ENCODE data around the gene KCNIP4.

The KCNIP4 gene

GRCh38 chr4:21181716-21182115, 766.9 kb downstream of the KCNIP4 start:
- no peak for DNase-seq (ENCODE audit: low read depth)

GRCh38 chr4:21177871-21178270, 770.7 kb downstream of the KCNIP4 start:
- no peak for DNase-seq (ENCODE audit: low read depth)

GRCh38 chr4:21177092-21177491, 771.5 kb downstream of the KCNIP4 start:
- no peak for DNase-seq (ENCODE audit: low read depth)

GRCh38 chr4:21167711-21168110, 780.9 kb downstream of the KCNIP4 start:
- DNase-seq (ENCODE audit: low read depth) = no peak

GRCh38 chr4:21155367-21155766, 793.2 kb downstream of the KCNIP4 start:
- DNase-seq (ENCODE audit: low read depth) = no peak

- no peak for DNase-seq (ENCODE audit: low read depth)
These were observed 809.2 kb downstream of the KCNIP4 start for GRCh38 chr4:21139327-21139726.

GRCh38 chr4:21136051-21136630, 812.4 kb downstream of the KCNIP4 start:
- DNase-seq (ENCODE audit: low read depth) = no peak

GRCh38 chr4:21134994-21135393, 813.6 kb downstream of the KCNIP4 start:
- DNase-seq (ENCODE audit: low read depth) = no peak

- no peak for DNase-seq (ENCODE audit: low read depth)
These were observed 818.0 kb downstream of the KCNIP4 start for GRCh38 chr4:21130606-21131005.

GRCh38 chr4:21126014-21126512, 822.5 kb downstream of the KCNIP4 start:
- no peak for DNase-seq (ENCODE audit: low read depth)

- no peak for DNase-seq (ENCODE audit: low read depth)
These were observed 830.3 kb downstream of the KCNIP4 start for GRCh38 chr4:21118301-21118700.

GRCh38 chr4:21117541-21118180, 830.9 kb downstream of the KCNIP4 start:
- DNase-seq (ENCODE audit: low read depth) = no peak

- DNase-seq (ENCODE audit: low read depth) = no peak
These were observed 834.9 kb downstream of the KCNIP4 start for GRCh38 chr4:21113496-21114223.

GRCh38 chr4:21102667-21103066, 845.9 kb downstream of the KCNIP4 start:
- no peak for DNase-seq (ENCODE audit: low read depth)

- no peak for DNase-seq (ENCODE audit: low read depth)
These were observed 850.7 kb downstream of the KCNIP4 start for GRCh38 chr4:21097865-21098264.

GRCh38 chr4:21097026-21097425, 851.5 kb downstream of the KCNIP4 start:
- no peak for DNase-seq (ENCODE audit: low read depth)

GRCh38 chr4:21092531-21092930, 856.0 kb downstream of the KCNIP4 start:
- no peak for DNase-seq (ENCODE audit: low read depth)

- DNase-seq (ENCODE audit: low read depth) = no peak
These were observed 858.4 kb downstream of the KCNIP4 start for GRCh38 chr4:21090094-21090666.

GRCh38 chr4:21083413-21083812, 865.2 kb downstream of the KCNIP4 start:
- DNase-seq (ENCODE audit: low read depth) = no peak

GRCh38 chr4:21077967-21078366, 870.6 kb downstream of the KCNIP4 start:
- no peak for DNase-seq (ENCODE audit: low read depth)

GRCh38 chr4:21067351-21067750, 881.2 kb downstream of the KCNIP4 start:
- no peak for DNase-seq (ENCODE audit: low read depth)

- DNase-seq (ENCODE audit: low read depth) = no peak
These were observed 886.7 kb downstream of the KCNIP4 start for GRCh38 chr4:21061902-21062301.

- DNase-seq (ENCODE audit: low read depth) = no peak
These were observed 902.4 kb downstream of the KCNIP4 start for GRCh38 chr4:21046141-21046540.

Measured in GM04503 (cell line).